Hepatocyte (in vitro differentiated cells): ENCODE results near the gene ADGRA3. TPM values are rescaled to one million over a fixed set of nuclear protein-coding genes. Genes with fewer than 3 reads are reported as not detected.

Experiments used
- DNase-seq: peaks from one replicate; pipeline ENCODE4 v3.0.0-alpha.2; 2016; ENCODE audit warnings: low spot score
- H2AFZ ChIP-seq: fragments of 200-600 bp; sonication (generic); 2 replicates; pipeline ENCODE4 v1.6.0; 2016; ENCODE audit warnings: antibody characterized with exemption, mild to moderate bottlenecking
- H3K27ac ChIP-seq: fragments of 200-600 bp; sonication (generic); 2 replicates; pipeline ENCODE4 v1.5.1; 2016; ENCODE audit warnings: mild to moderate bottlenecking
- H3K27me3 ChIP-seq: fragments of 200-600 bp; sonication (generic); 2 replicates; pipeline ENCODE4 v1.6.1; 2016
- H3K36me3 ChIP-seq: fragments of 200-600 bp; sonication (generic); replicated peaks from 2 replicates; pipeline ENCODE4 v1.5.1; 2016; ENCODE audit warnings: low read depth; ENCODE audit not compliant: insufficient read depth
- H3K4me1 ChIP-seq: fragments of 200-600 bp; sonication (generic); 2 replicates; pipeline ENCODE4 v1.5.1; 2016; ENCODE audit warnings: mild to moderate bottlenecking, moderate library complexity; ENCODE audit not compliant: insufficient read depth
- H3K4me2 ChIP-seq: fragments of 200-600 bp; sonication (generic); 2 replicates; pipeline ENCODE4 v1.6.0; 2016
- H3K4me3 ChIP-seq: fragments of 200-600 bp; sonication (generic); 2 replicates; pipeline ENCODE4 v1.5.1; 2016; ENCODE audit warnings: mild to moderate bottlenecking
- H3K79me2 ChIP-seq: fragments of 200-600 bp; sonication (generic); 2 replicates; pipeline ENCODE4 v1.6.0; 2017; ENCODE audit warnings: mild to moderate bottlenecking
- H3K9me2 ChIP-seq: fragments of 200-600 bp; sonication (generic); replicated peaks from 2 replicates; pipeline ENCODE4 v1.6.0; 2017; ENCODE audit warnings: mild to moderate bottlenecking; ENCODE audit not compliant: insufficient read depth
- H3K9me3 ChIP-seq: fragments of 200-600 bp; sonication (generic); 2 replicates; pipeline ENCODE4 v1.5.1; 2016; ENCODE audit warnings: low read depth, mild to moderate bottlenecking
- H4K20me1 ChIP-seq: fragments of 200-600 bp; sonication (generic); 2 replicates; pipeline ENCODE4 v1.6.0; 2016; ENCODE audit warnings: mild to moderate bottlenecking; ENCODE audit not compliant: insufficient read depth, poor library complexity, severe bottlenecking
- CTCF ChIP-seq: fragments of 200-600 bp; sonication (generic); IDR thresholded peaks from 2 replicates; pipeline ENCODE4 v1.5.1; 2016; ENCODE audit warnings: antibody characterized with exemption, mild to moderate bottlenecking; ENCODE audit not compliant: poor library complexity
- EZH2 ChIP-seq: fragments of 200-600 bp; sonication (generic); IDR thresholded peaks from 2 replicates; pipeline ENCODE4 v1.6.1; 2016; ENCODE audit warnings: antibody characterized with exemption, mild to moderate bottlenecking, borderline replicate concordance
- EZH2phosphoT487 ChIP-seq: fragments of 200-600 bp; sonication (generic); IDR thresholded peaks from one replicate; pipeline ENCODE4 v1.6.1; 2018; ENCODE audit warnings: antibody characterized with exemption, mild to moderate bottlenecking, low read depth, moderate library complexity; ENCODE audit not compliant: unreplicated experiment, severe bottlenecking
- WGBS: methylation state at CpG from one replicate; pipeline ENCODE4 v1.1.6; 2016; ENCODE audit warnings: low lambda C conversion rate; ENCODE audit errors: missing lambda C conversion rate; 5-methylcytosine and 5-hydroxymethylcytosine counted together
- polyA plus RNA-seq: library from polyadenylated mRNA; unstranded; fragments of >200 nt; fragmentation: Nextera tagmentation; extraction: Ambion mirVana; gene quantifications from 2 replicates; pipeline ENCODE4 v1.2.1, GENCODE V29; 2016
- total RNA-seq: library from RNA; depleted of rRNA; stranded (reverse); fragments of >200 nt; gene quantifications from 2 replicates; pipeline ENCODE4 v1.2.3, GENCODE V29; 2014

Gene ADGRA3
- total and polyA plus RNA-seq, 2 experiments from 2014 or later: 21.2 to 61.6 TPM

DNA sequence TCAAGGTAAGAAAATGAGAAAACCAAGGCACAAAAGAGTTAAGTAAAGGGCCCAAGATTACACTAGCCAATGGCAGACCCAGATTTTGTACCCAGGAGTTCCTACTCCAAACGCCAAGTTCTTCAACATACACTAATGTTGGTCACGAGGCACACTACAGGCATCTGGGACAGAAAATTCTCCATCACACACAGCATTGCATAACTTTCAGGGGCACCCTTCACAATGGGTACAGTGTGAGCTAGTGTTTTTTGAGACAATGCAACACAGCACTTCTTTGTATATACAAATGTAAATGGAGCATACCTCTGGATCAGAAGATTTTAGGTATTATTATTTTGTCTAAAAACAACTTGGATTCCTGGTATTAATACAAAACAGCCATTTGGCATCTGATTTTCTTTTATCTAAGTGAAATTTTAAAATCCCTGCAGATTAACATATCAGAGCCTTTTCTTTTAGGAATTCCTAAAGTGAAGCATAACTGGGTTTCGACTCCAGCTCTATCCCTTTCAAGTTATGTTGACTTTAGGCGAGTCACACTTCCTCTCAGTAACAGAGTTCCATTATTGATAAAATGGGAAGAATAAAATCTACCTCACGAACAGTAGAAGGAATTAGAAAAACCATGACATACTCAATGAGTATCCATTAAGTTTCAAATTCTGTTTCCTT, 41.1 kb downstream of the ADGRA3 start:
- Histone ChIP-seq H3K9me2 (no peaks in the 10 kb centered on the region), H3K27me3 (no peaks in the 10 kb centered on the region), H3K4me1 (peaks cover 19% of the 10 kb centered on the region), H4K20me1 (no peaks in the 10 kb centered on the region), H3K36me3 (no peaks in the 10 kb centered on the region), H3K27ac (peak overlapping the region; percentile 35), H3K79me2 (peaks cover 65% of the 10 kb centered on the region), H3K4me3 (no peak overlapping the region), H3K4me2 (no peak overlapping the region), H2AFZ (no peak overlapping the region), H3K9me3 (no peaks in the 10 kb centered on the region)
- TF ChIP-seq EZH2phosphoT487: no peak
- no peak for TF ChIP-seq CTCF
- TF ChIP-seq EZH2: no peak
- 78% methylated on average over 5 of the region's 5 CpGs for WGBS
- no peak for DNase-seq

DNA sequence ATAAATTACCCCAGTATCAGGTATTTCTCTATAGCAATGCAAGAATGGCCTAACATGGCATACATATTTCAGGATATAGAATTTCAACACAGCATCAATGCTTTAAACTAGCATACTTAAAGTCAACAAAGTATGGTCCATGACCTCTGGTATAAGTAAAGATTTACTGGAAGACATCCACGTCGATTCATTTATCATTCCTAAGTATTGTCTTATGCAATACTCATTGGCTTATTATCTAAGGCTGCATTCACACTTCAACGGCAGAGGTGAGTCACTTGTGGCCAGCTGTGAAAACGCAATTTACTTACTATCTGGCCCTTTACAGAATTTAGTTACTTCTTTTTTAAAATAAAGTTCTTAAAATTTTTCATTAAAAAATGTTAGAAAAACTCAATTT, 42.6 kb downstream of the ADGRA3 start:
- Histone ChIP-seq H3K79me2 (peaks cover 58% of the 10 kb centered on the region), H3K4me3 (no peak overlapping the region), H3K4me1 (peaks cover 19% of the 10 kb centered on the region), H2AFZ (no peak overlapping the region), H4K20me1 (no peaks in the 10 kb centered on the region), H3K4me2 (no peak overlapping the region), H3K9me2 (no peaks in the 10 kb centered on the region), H3K9me3 (no peaks in the 10 kb centered on the region), H3K27me3 (no peaks in the 10 kb centered on the region), H3K27ac (no peak overlapping the region), H3K36me3 (no peaks in the 10 kb centered on the region)
- DNase-seq: no peak
- no peak for TF ChIP-seq CTCF
- TF ChIP-seq EZH2phosphoT487: no peak
- no peak for TF ChIP-seq EZH2
- WGBS: 63% methylated on average over 4 of the region's 4 CpGs

DNA sequence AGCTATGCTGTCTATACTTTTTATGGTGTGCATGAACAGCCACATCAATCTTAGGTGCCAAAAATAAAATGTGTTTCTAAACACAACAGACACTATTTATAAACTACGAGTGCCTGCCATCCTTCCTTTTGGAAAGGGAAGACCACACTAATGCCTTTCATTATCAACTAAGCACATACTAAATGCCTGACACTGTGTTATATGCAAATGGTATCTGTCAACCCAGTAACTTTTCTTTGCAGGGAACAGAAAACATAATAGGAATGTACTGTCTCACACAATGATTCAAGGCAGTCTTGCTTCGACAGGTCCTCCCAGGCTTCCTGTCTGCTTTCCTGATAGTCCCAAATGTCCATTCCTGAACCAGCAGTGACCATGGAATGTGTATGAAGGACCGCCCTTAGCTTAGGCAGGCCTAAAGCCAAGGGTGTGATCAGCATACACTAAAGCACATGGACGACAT, 43.8 kb downstream of the ADGRA3 start:
- Histone ChIP-seq H3K27ac (peak overlapping the region; percentile 37), H3K4me3 (no peak overlapping the region), H3K4me1 (peaks cover 19% of the 10 kb centered on the region), H3K79me2 (peaks cover 60% of the 10 kb centered on the region), H3K27me3 (no peaks in the 10 kb centered on the region), H4K20me1 (no peaks in the 10 kb centered on the region), H3K9me3 (no peaks in the 10 kb centered on the region), H3K4me2 (no peak overlapping the region), H3K36me3 (no peaks in the 10 kb centered on the region), H2AFZ (no peak overlapping the region), H3K9me2 (no peaks in the 10 kb centered on the region)
- WGBS: 83% methylated on average over 4 of the region's 4 CpGs
- TF ChIP-seq EZH2 (no peak), EZH2phosphoT487 (no peak), CTCF (no peak)
- DNase-seq: no peak
